Chondrocyte (in vitro differentiated cells): ENCODE data around the gene AFF1. TPM values are rescaled to one million over a fixed set of nuclear protein-coding genes. Genes with fewer than 3 reads are reported as not detected.
"Not testable (repeated sequence)": the region's sequence is repeated elsewhere in the genome, so short reads cannot be mapped to it uniquely, and the experiment has no call there.

ENCODE experiments used
- DNase-seq: peaks from one replicate; pipeline ENCODE4 v3.0.0; 2021; ENCODE audit warnings: mixed read lengths, low spot score
- H3K27ac Mint-ChIP-seq: one replicate; pipeline ENCODE4 v1.8.0; 2021; ENCODE audit warnings: mild to moderate bottlenecking, moderate library complexity, mixed read lengths; ENCODE audit not compliant: unreplicated experiment
- H3K27me3 Mint-ChIP-seq: 2 replicates; pipeline ENCODE4 v1.8.0; 2021; ENCODE audit warnings: low read depth, mixed read lengths
- H3K36me3 Mint-ChIP-seq: 2 replicates; pipeline ENCODE4 v1.8.0; 2021; ENCODE audit warnings: low read depth, mixed read lengths
- H3K4me1 Mint-ChIP-seq: 2 replicates; pipeline ENCODE4 v1.8.0; 2021; ENCODE audit warnings: low read depth, mild to moderate bottlenecking, mixed read lengths
- H3K4me3 Mint-ChIP-seq: one replicate; pipeline ENCODE4 v1.8.0; 2021; ENCODE audit warnings: mild to moderate bottlenecking, moderate library complexity, mixed read lengths; ENCODE audit not compliant: unreplicated experiment
- H3K9me3 Mint-ChIP-seq: 2 replicates; pipeline ENCODE4 v1.8.0; 2021; ENCODE audit warnings: low read depth, mixed read lengths
- CTCF ChIP-seq: fragments of 200-600 bp; sonication (generic); IDR thresholded peaks from 2 replicates; pipeline ENCODE4 v1.5.0; 2021; ENCODE audit warnings: antibody characterized with exemption, mild to moderate bottlenecking, moderate library complexity
- total RNA-seq: library from RNA; stranded (reverse); gene quantifications from 3 replicates; pipeline ENCODE4 v1.2.1, GENCODE V29; 2021

The AFF1 gene
- total RNA-seq, 1 donor from 2014 or later: 25.9 TPM

GRCh38 chr4:87081826-87082225 is 147.0 kb downstream of the AFF1 start:
- no peak for TF ChIP-seq CTCF
- Mint-ChIP-seq H3K27ac (peak overlapping the region; percentile 86), H3K9me3 (no peaks in the 10 kb centered on the region), H3K27me3 (no peaks in the 10 kb centered on the region), H3K4me1 (peaks cover 65% of the 10 kb centered on the region), H3K36me3 (peaks cover 4% of the 10 kb centered on the region), H3K4me3 (peak overlapping the region; percentile 22)
- no peak for DNase-seq

- H3K4me1 Mint-ChIP-seq: peaks cover 37% of the 10 kb centered on the region
- not testable (repeated sequence) for H3K27ac Mint-ChIP-seq, H3K9me3 Mint-ChIP-seq, H3K4me3 Mint-ChIP-seq, DNase-seq, H3K36me3 Mint-ChIP-seq, H3K27me3 Mint-ChIP-seq
These were observed 150.9 kb downstream of the AFF1 start for GRCh38 chr4:87085732-87086131.

- no peaks in the 10 kb centered on the region for H3K9me3 Mint-ChIP-seq
- no peak for TF ChIP-seq CTCF
- no peak overlapping the region for H3K27ac Mint-ChIP-seq
- H3K36me3 Mint-ChIP-seq: peaks cover 4% of the 10 kb centered on the region
- no peaks in the 10 kb centered on the region for H3K27me3 Mint-ChIP-seq
- no peak for DNase-seq
- no peak overlapping the region for H3K4me3 Mint-ChIP-seq
- H3K4me1 Mint-ChIP-seq: peaks cover 33% of the 10 kb centered on the region
These were observed 151.5 kb downstream of the AFF1 start for GRCh38 chr4:87086143-87086805.

- no peak overlapping the region for H3K4me3 Mint-ChIP-seq
- no peaks in the 10 kb centered on the region for H3K9me3 Mint-ChIP-seq
- H3K36me3 Mint-ChIP-seq: peaks cover 4% of the 10 kb centered on the region
- H3K27me3 Mint-ChIP-seq: no peaks in the 10 kb centered on the region
- peaks cover 26% of the 10 kb centered on the region for H3K4me1 Mint-ChIP-seq
- TF ChIP-seq CTCF: no peak
- DNase-seq: no peak
- no peak overlapping the region for H3K27ac Mint-ChIP-seq
These were observed 152.2 kb downstream of the AFF1 start for GRCh38 chr4:87087015-87087414.

GRCh38 chr4:87087420-87087819 is 152.6 kb downstream of the AFF1 start:
- Mint-ChIP-seq H3K27me3 (no peaks in the 10 kb centered on the region), H3K27ac (no peak overlapping the region), H3K4me3 (no peak overlapping the region), H3K36me3 (peaks cover 4% of the 10 kb centered on the region), H3K9me3 (no peaks in the 10 kb centered on the region), H3K4me1 (peaks cover 27% of the 10 kb centered on the region)
- DNase-seq: no peak
- TF ChIP-seq CTCF: no peak

- TF ChIP-seq CTCF: no peak
- no peak overlapping the region for H3K27ac Mint-ChIP-seq
- H3K27me3 Mint-ChIP-seq: no peaks in the 10 kb centered on the region
- no peak overlapping the region for H3K4me3 Mint-ChIP-seq
- H3K9me3 Mint-ChIP-seq: no peaks in the 10 kb centered on the region
- peaks cover 30% of the 10 kb centered on the region for H3K4me1 Mint-ChIP-seq
- no peak for DNase-seq
- H3K36me3 Mint-ChIP-seq: peaks cover 4% of the 10 kb centered on the region
These were observed 153.4 kb downstream of the AFF1 start for GRCh38 chr4:87088186-87088585.
